GM12864 (cell line): ENCODE measurements around the gene PLLP.

Experiments used
- DNase-seq: peaks from one replicate; pipeline ENCODE4 v3.0.0-alpha.2; 2011; ENCODE audit warnings: low read depth
- H3K4me3 ChIP-seq: 2 replicates; pipeline ENCODE4 v1.5.1; 2011; ENCODE audit warnings: mild to moderate bottlenecking, low read depth, low read length, control low read depth
- TF ChIP-seq, protein P1 (sequence below): IDR thresholded peaks from 2 replicates; pipeline ENCODE4 v1.5.1; 2011; ENCODE audit warnings: low read depth, mild to moderate bottlenecking, moderate library complexity, low read length, control low read depth, inconsistent platforms; ENCODE audit errors: missing control alignments

Gene PLLP, protein sequence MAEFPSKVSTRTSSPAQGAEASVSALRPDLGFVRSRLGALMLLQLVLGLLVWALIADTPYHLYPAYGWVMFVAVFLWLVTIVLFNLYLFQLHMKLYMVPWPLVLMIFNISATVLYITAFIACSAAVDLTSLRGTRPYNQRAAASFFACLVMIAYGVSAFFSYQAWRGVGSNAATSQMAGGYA

DNA sequence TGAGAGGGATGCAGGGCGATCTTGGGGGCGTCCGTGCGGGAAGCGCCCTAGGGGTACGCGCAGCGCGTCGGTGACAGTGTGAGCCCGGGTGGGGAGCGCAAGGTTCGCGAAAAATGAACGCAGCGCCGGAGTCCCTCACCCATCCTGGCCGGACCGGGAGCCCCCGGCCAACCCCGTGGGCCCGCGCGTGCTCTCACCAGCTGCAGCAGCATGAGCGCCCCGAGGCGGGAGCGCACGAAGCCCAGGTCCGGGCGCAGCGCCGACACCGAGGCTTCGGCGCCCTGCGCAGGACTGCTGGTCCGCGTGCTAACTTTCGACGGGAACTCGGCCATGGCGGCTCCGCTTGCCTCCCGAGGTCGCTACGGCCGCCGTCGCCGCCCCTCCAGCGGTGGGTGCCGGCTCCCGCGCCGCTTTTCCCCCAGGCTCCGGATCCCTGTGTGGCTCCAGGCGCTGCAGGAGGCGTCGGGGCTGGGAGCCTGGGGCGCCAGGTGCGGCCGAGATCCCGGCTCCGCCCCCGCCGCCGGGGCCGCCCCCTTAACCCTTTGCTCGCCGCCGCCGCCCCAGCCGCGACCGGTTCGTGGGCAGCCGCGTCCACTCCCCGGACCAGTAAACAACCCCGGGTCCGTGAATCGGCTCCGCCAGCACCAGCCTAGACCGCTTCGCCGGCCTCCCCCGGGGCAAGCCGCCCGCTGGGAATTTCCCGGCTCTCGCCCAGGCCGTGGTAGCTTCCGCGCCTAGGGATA is at the start of gene PLLP:
PLLP (minus strand) TSS at position 464 of the 743 bp plus-strand sequence; CDS start at position 332, 132 bp downstream.
- peak within 1 kb of the TSS; percentile 55 for H3K4me3 ChIP-seq
- TF ChIP-seq, protein P1, sequence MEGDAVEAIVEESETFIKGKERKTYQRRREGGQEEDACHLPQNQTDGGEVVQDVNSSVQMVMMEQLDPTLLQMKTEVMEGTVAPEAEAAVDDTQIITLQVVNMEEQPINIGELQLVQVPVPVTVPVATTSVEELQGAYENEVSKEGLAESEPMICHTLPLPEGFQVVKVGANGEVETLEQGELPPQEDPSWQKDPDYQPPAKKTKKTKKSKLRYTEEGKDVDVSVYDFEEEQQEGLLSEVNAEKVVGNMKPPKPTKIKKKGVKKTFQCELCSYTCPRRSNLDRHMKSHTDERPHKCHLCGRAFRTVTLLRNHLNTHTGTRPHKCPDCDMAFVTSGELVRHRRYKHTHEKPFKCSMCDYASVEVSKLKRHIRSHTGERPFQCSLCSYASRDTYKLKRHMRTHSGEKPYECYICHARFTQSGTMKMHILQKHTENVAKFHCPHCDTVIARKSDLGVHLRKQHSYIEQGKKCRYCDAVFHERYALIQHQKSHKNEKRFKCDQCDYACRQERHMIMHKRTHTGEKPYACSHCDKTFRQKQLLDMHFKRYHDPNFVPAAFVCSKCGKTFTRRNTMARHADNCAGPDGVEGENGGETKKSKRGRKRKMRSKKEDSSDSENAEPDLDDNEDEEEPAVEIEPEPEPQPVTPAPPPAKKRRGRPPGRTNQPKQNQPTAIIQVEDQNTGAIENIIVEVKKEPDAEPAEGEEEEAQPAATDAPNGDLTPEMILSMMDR = no peak
- DNase-seq = no peak

DNA sequence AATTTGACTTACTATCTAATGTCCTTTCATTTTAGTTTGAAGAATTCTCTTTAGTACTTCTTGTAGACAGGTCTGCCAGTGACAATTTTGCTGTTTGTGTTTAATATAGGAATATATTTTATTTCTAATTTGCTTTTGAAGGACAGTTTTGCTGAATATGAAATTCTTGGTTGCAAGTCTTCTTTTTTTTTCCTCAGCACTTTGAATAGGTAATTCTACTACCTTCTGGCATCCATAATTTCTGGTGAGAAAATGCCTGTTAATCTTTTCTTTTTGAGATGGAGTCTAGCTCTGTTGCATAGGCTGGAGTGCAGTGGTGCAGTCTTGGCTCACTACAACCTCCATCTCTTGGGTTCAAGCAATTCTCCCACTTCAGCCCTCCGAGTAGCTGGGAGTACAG is 48.9 kb upstream of the PLLP start:
- no peak overlapping the region for H3K4me3 ChIP-seq
- DNase-seq = no peak
- TF ChIP-seq, protein P1 = no peak

DNA sequence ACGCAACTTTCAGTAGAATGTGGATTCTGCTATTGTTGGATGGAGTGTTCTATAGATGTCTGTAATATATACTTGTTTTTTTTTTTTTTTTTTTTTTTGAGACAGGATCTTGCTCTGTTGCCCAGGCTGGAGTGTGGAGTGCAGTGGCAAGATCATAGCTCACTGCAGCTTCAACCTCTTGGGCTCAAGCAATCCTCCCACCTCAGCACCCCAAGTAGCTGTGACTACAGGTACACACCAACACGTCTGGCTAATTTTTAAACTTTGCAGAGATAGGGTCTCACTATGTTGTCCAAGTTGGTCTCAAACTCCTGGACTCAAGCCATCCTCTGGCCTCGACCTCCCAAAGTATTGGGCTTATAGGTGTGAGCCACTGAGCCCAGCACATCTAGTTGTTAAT is 46.9 kb upstream of the PLLP start:
- TF ChIP-seq, protein P1 = no peak
- DNase-seq = no peak
- H3K4me3 ChIP-seq = no peak overlapping the region

DNA sequence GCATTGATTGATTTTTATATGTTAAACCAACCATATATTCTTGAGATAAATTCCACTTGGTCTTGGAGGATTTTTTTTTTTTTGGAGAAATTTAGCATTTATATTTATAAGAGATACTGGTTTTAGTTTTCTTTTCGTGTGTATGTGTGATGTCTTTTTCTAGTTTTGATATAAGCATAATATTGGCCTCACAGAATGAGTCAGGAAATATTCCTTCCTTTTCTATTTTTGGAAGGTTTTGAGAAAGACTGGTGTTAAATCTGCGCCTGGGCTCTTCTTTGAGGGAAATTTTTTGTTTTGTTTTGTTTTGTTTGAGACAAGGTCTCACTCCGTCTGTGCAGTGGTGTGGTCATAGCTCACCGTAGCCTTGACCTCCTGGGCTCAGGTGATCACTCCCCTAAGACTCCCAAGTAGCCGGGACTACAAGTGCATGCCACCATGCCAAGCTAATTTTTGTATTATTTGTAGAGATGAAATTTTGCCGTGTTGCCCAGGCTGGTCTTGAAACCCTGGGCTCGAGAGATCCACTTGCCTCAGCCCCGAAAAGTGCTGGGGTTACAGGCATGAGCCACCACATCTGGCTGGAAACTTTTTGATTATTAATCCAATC is 45.4 kb upstream of the PLLP start:
- TF ChIP-seq, protein P1 = no peak
- DNase-seq = no peak
- no peak overlapping the region for H3K4me3 ChIP-seq

DNA sequence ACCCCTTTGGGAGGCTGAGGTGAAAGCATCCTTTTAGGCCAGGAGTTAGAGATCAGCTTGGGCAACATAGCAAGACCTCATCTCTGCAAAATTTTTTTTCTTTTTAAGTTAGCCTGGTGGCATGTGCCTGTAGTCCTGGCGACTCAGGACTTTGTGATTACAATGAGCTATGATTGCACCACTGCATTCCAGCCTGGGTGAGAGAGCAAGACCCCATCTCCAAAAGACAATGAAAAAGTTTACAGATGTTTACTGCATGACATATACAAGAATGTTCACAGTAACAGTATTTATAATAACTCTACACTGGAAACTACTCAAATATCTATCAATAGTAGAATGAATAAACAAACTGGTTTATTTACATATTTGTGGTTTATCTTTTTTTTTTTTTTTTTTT is 41.0 kb upstream of the PLLP start:
- TF ChIP-seq, protein P1 = no peak
- H3K4me3 ChIP-seq = no peak overlapping the region
- no peak for DNase-seq

DNA sequence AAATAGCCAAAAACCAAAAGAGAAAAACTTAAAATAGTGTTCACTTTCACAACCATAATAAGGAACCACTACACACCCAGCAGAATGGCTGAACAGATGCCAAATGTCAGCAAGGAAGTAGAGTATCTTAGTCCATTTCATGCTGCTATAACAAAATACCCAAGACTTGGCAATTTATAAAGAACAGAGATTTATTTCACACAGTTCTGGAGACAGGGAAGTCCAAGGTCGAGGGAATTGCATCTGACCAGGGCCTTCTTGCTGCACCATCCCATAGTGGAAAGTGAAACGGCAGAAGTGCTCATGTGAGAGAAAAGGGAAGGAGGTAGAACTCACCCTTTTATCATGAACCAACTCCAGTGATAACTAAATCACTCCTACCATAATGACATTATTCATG is 40.3 kb upstream of the PLLP start:
- no peak for DNase-seq
- H3K4me3 ChIP-seq = no peak overlapping the region
- TF ChIP-seq, protein P1 = no peak
